GM20000 (cell line): ENCODE results near the gene ELOVL5.

Experiments used
- DNase-seq: peaks from one replicate; pipeline ENCODE4 v3.0.0; 2012; ENCODE audit warnings: low spot score
- CTCF ChIP-seq: IDR thresholded peaks from 2 replicates; pipeline ENCODE4 v1.5.1; 2012; ENCODE audit warnings: mild to moderate bottlenecking, control low read depth; ENCODE audit errors: extremely low read depth, missing control alignments

ELOVL5 gene

GRCh38 chr6:53250176-53251032 lies 98.3 kb downstream of the ELOVL5 start:
- TF ChIP-seq CTCF: no peak
- no peak for DNase-seq

- no peak for DNase-seq
- TF ChIP-seq CTCF: no peak
Observed at GRCh38 chr6:53246924-53247323, 101.8 kb downstream of the ELOVL5 start.

GRCh38 chr6:53244958-53245357 lies 103.8 kb downstream of the ELOVL5 start:
- no peak for TF ChIP-seq CTCF
- peak; percentile 29 for DNase-seq

- no peak for DNase-seq
- no peak for TF ChIP-seq CTCF
Observed at GRCh38 chr6:53244399-53244931, 104.3 kb downstream of the ELOVL5 start.

GRCh38 chr6:53241938-53242337 lies 106.8 kb downstream of the ELOVL5 start:
- DNase-seq: no peak
- no peak for TF ChIP-seq CTCF

- no peak for TF ChIP-seq CTCF
- no peak for DNase-seq
Observed at GRCh38 chr6:53240761-53241160, 108.0 kb downstream of the ELOVL5 start.

- no peak for DNase-seq
- no peak for TF ChIP-seq CTCF
Observed at GRCh38 chr6:53240139-53240538, 108.6 kb downstream of the ELOVL5 start.
